Jurkat, Clone E6-1 (cell line): ENCODE measurements around the gene CNTNAP2.

Source experiments
- DNase-seq: peaks from one replicate; pipeline ENCODE4 v3.0.0-alpha.2; 2011; ENCODE audit warnings: low read depth, low spot score
- H3K4me3 ChIP-seq: 2 replicates; pipeline ENCODE4 v1.5.1; 2011; ENCODE audit warnings: mild to moderate bottlenecking, low read length, control low read depth, moderate library complexity

Gene CNTNAP2

GRCh38 chr7:146249272-146249671 lies 132.7 kb downstream of the CNTNAP2 start:
- DNase-seq = no peak
- no peak overlapping the region for H3K4me3 ChIP-seq

DNA sequence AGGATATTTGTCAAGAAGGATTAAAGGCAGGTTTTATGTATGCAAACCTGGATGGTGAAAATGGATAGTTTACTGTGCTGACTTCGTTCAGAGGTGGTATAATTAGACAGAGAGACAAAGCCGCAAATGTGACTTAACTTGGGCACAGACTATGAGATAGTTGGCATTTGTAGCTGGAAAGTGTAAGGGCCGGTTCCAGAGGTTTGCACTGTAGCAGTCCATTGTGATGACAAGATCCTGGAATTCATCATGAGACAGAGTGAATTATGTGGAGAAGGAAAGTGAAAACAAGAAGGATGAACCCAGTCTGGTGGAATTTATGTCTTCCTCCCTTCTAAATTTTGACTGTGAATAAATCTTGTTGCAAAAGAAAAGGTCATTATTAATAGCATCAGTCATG lies 139.0 kb downstream of the CNTNAP2 start:
- no peak for DNase-seq
- no peak overlapping the region for H3K4me3 ChIP-seq

GRCh38 chr7:146262527-146262926 lies 145.9 kb downstream of the CNTNAP2 start:
- no peak overlapping the region for H3K4me3 ChIP-seq
- DNase-seq = no peak

- H3K4me3 ChIP-seq = no peak overlapping the region
- no peak for DNase-seq
Measured at GRCh38 chr7:146276888-146277287, 160.3 kb downstream of the CNTNAP2 start.

DNA sequence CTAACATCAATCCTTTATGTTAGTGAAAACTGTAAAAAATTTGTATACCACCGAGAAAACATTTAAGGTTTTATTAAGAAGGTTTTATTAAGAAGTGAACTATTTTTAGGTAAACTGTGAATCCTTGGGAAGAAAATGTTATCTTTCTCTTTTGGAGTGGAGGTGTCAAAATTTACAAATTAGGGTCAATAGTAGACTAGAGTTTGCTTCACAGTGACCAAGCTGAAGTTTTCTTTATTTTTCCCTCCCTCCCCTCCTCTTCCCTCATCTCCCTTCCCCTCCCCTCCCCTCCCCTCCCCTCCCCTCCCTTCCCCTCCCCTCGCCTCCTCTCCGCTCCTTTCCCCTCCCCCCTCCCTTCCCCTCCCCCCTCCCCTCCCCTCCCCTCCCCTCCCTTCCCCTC lies 168.8 kb downstream of the CNTNAP2 start:
- DNase-seq = no peak
- H3K4me3 ChIP-seq = no peak overlapping the region

GRCh38 chr7:146290746-146291145 lies 174.1 kb downstream of the CNTNAP2 start:
- no peak for DNase-seq
- no peak overlapping the region for H3K4me3 ChIP-seq

- no peak overlapping the region for H3K4me3 ChIP-seq
- DNase-seq = no peak
Measured at GRCh38 chr7:146291900-146292299, 175.3 kb downstream of the CNTNAP2 start.

DNA sequence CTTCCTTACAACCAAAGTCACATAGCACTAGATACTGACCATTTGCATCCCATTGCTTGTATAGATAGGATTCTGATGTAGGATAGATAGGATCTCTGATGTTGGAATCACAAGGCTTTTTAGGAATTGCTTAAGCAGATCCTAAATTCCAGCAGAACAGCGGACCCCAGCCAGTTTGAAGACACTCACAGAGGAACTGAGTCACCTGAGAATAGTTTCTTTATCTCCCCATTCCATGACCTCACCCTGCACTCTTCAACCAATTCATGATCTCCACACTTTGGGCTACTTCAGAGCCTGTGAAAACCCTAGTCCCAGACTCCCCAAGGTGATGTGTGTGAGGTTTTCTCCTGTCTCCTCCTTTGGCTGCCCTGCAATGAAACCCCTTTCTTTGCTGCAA lies 179.4 kb downstream of the CNTNAP2 start:
- no peak for DNase-seq
- no peak overlapping the region for H3K4me3 ChIP-seq

DNA sequence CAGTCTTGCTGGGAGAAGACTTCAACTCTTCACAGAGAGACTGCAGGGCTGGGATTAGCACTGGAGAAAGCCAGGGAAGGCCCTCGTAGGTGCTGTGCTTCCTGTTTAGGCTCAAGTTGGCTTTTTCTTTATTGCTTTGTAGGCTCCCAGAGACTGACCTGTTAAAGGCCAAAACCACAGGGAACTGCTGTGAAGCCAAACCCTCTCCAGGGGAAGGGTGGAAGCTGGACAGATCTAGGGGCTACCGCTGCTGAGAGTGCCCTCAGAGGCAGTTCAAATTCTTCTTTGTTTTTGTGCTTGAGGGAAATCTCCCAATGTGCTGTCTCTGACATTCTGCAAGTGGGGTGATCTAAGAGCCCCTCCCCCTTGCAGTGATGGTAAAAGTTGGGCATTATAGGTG lies 198.4 kb downstream of the CNTNAP2 start:
- DNase-seq = no peak
- no peak overlapping the region for H3K4me3 ChIP-seq

GRCh38 chr7:146319629-146320028 lies 203.0 kb downstream of the CNTNAP2 start:
- no peak for DNase-seq
- H3K4me3 ChIP-seq = no peak overlapping the region

DNA sequence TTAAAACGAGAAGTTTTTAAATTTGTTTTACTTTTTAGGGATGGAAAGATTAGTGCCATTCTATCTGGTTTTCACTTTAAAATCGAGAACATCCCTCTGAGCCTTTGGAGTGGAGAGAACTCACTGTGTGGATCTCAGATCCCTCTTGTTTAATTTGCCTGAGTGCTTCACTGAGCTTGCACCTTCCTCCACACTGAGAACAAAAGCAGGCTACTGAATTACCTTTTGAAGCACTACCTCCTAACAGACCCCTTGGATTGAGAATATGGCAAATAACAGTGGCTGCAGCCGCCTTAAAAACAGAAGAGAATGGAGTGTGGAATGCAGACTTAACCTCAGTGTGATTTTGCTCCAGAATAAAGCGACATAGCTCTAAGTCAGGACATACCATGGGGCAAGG lies 204.7 kb downstream of the CNTNAP2 start:
- H3K4me3 ChIP-seq = no peak overlapping the region
- no peak for DNase-seq

GRCh38 chr7:146331369-146331768 lies 214.8 kb downstream of the CNTNAP2 start:
- no peak overlapping the region for H3K4me3 ChIP-seq
- DNase-seq = no peak

- no peak for DNase-seq
Measured at GRCh38 chr7:146345251-146345650, 228.7 kb downstream of the CNTNAP2 start.

DNA sequence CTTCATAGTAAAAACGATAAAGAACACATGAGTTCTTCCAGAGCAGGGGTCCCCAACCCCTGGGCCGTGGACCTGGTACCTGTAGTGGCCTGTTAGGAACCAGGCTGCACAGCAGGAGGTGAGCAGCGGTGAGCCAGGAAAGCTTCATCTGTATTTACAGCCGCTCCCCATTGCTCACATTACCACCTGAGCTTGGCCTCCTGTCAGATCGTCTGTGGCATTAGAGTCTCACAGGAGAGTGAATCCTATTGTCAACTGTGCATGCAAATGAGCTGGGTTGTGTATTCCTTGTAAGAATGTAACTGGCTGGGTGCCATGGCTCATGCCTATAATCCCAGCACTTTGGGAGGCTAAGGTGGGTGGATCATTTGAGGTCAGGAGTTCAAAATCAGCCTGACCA lies 229.5 kb downstream of the CNTNAP2 start:
- DNase-seq = no peak
- no peak overlapping the region for H3K4me3 ChIP-seq

More at GRCh38 chr7:146345251-146345650, 228.7 kb downstream of the CNTNAP2 start:
- no peak overlapping the region for H3K4me3 ChIP-seq

- DNase-seq = no peak
- H3K4me3 ChIP-seq = no peak overlapping the region
Measured at GRCh38 chr7:146355216-146355615, 238.6 kb downstream of the CNTNAP2 start.

DNA sequence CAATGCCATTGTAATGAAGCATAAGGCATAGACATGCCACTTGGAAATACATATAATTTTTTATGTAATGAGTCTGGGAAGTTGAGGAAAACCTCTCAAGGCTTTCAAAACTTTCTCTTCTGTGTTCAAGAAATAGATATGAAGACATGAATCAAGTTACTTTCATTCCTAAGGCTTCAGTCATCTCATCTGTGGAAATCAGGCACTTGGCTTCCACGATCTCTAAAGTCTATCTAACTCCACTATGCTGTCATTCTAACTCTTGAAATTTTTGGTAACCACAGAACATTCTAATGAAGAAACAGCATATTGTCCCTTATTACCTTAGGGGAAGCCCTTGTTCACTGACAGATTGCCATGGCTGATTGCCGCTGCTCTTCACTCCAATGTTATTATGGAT lies 242.6 kb downstream of the CNTNAP2 start:
- no peak for DNase-seq

GRCh38 chr7:146366938-146367337 lies 250.3 kb downstream of the CNTNAP2 start:
- no peak for DNase-seq
- no peak overlapping the region for H3K4me3 ChIP-seq

More for the DNA sequence above, 242.6 kb downstream of the CNTNAP2 start:
- H3K4me3 ChIP-seq = no peak overlapping the region

DNA sequence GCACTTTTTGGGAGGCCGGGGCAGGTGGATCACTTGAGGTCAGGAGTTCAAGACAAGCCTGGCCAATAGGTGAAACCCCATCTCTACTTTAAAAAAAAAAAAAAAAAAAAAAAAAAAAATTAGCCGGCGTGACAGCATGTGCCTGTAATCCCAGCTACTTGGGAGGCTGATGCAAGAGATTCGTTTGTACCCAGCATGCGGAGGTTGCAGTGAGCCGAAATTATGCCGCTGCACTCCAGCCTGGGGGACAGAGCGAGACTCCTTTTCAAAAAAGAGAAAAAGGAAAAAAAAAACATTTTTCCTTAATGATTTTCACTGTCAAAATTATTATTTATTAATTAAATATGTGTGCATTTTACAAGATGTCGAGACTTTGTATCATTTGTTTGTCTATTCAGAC lies 253.6 kb downstream of the CNTNAP2 start:
- H3K4me3 ChIP-seq = no peak overlapping the region
- no peak for DNase-seq

- H3K4me3 ChIP-seq = no peak overlapping the region
- no peak for DNase-seq
Measured at GRCh38 chr7:146375170-146375569, 258.6 kb downstream of the CNTNAP2 start.

DNA sequence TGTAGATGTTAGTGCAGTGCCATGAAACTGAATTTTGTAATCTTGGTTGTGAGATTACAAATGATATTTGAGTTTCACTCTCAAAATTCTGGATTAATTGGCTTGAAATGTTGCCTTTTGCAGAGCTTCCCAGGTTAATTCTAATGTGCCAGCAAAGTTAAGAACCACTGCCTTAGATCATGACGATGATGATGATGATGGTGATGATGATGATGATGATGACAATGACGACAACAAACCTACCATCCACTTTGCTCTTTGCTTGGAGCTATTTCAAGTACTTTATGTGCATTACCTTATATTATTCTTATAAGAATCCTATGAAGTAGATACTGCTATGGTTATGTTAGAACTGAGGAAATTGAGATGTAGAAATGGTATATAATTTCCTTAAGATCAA lies 261.6 kb downstream of the CNTNAP2 start:
- H3K4me3 ChIP-seq = no peak overlapping the region
- no peak for DNase-seq

DNA sequence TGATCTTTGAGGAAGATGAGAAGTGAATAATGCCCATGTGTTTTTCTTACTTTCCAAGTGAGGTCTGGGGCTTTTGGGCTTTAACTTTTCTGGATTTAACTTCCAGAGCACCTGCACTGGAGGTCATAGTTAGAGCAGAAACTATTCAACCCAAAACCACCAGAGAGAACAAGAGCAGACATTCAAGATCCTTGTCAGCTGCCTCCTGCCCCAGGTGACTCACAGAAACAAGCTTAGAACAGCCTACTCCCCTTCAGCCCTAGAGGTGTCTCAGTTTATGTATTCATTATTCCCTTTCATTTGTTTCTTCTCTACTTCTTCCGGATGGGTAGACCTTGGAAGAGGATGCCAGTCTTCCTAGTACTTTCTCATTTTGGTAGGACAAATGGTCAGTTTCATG lies 270.5 kb downstream of the CNTNAP2 start:
- H3K4me3 ChIP-seq = no peak overlapping the region
- DNase-seq = no peak

GRCh38 chr7:146388928-146389327 lies 272.3 kb downstream of the CNTNAP2 start:
- no peak overlapping the region for H3K4me3 ChIP-seq
- DNase-seq = no peak
